Measurements from ENCODE around the gene ILKAP.

GRCh38 chr2:238227587-238228032 is 24.1 kb upstream of the ILKAP start:
- no peak for TF ChIP-seq CTCF (IDR thresholded peaks at IDR 0.05; ENCODE audit: poor library complexity)
- no peak for TF ChIP-seq EZH2 (IDR thresholded peaks at IDR 0.05; ENCODE audit: borderline replicate concordance)
- no peak for TF ChIP-seq EZH2phosphoT487 (IDR thresholded peaks at IDR 0.05; ENCODE audit: low read depth, severe bottlenecking, unreplicated experiment)
